ENCODE data around the gene VN1R2. TPM values are rescaled to one million over a fixed set of nuclear protein-coding genes. Genes with fewer than 3 reads are reported as not detected.
A peak's percentile ranks its signal among the peaks of the same experiment; 100 is the strongest.
"Not testable (repeated sequence)": the region's sequence is repeated elsewhere in the genome, so short reads cannot be mapped to it uniquely, and the experiment has no call there.

The VN1R2 gene
- total RNA-seq, result not detected

GRCh38 chr19:53257715-53258342 is at the start of gene VN1R2:
VN1R2 (plus strand) TSS chr19:53258292; CDS start chr19:53258376, 84 bp downstream.
- DNase-seq, CTCF ChIA-PET: not testable (repeated sequence)

GRCh38 chr19:53211554-53211953 is 46.5 kb upstream of the VN1R2 start:
- H3K4me3 Mint-ChIP-seq; H3K27ac Mint-ChIP-seq; H3K4me1 Mint-ChIP-seq (ENCODE audit: low read depth); H3K27me3 Mint-ChIP-seq (ENCODE audit: low read depth); CTCF ChIA-PET; intact Hi-C loops (cut with micrococcal nuclease); DNase-seq: not testable (repeated sequence)
- peaks cover 85% of the 10 kb centered on the region for H3K9me3 Mint-ChIP-seq
- H3K36me3 Mint-ChIP-seq (ENCODE audit: low read depth), result peaks cover 83% of the 10 kb centered on the region

More at GRCh38 chr19:53257715-53258342, at the start of gene VN1R2:
- not testable (repeated sequence) for H3K4me1 Mint-ChIP-seq (ENCODE audit: low read depth); H3K4me3 Mint-ChIP-seq; H3K27ac Mint-ChIP-seq
- Mint-ChIP-seq H3K36me3 (ENCODE audit: low read depth) (peaks cover 18% of the 10 kb centered on the region), H3K27me3 (ENCODE audit: low read depth) (peaks cover 11% of the 10 kb centered on the region), H3K9me3 (peaks cover 25% of the 10 kb centered on the region)
- intact Hi-C loops (cut with micrococcal nuclease), result loop anchor here (10.0 kb wide), 1 partner anchor 103 kb away; the partner anchor contains the start of gene ZNF347

- CTCF ChIA-PET, result no interaction called here
- intact Hi-C loops (cut with micrococcal nuclease), result no loop called here
These were observed 45.3 kb upstream of the VN1R2 start for GRCh38 chr19:53212703-53213320.

GRCh38 chr19:53222716-53223115 is 35.4 kb upstream of the VN1R2 start:
- peaks cover 46% of the 10 kb centered on the region for H3K9me3 Mint-ChIP-seq
- H3K27ac Mint-ChIP-seq; intact Hi-C loops (cut with micrococcal nuclease); H3K4me3 Mint-ChIP-seq; H3K4me1 Mint-ChIP-seq (ENCODE audit: low read depth); H3K27me3 Mint-ChIP-seq (ENCODE audit: low read depth); DNase-seq; CTCF ChIA-PET: not testable (repeated sequence)
- peaks cover 33% of the 10 kb centered on the region for H3K36me3 Mint-ChIP-seq (ENCODE audit: low read depth)

More at GRCh38 chr19:53212703-53213320, 45.3 kb upstream of the VN1R2 start:
- Mint-ChIP-seq H3K4me3 (no peak overlapping the region), H3K4me1 (ENCODE audit: low read depth) (no peaks in the 10 kb centered on the region), H3K27me3 (ENCODE audit: low read depth) (no peaks in the 10 kb centered on the region), H3K36me3 (ENCODE audit: low read depth) (peaks cover 72% of the 10 kb centered on the region), H3K27ac (no peak overlapping the region), H3K9me3 (peaks cover 77% of the 10 kb centered on the region)
- no peak for DNase-seq

GRCh38 chr19:53224606-53225005 is 33.5 kb upstream of the VN1R2 start:
- intact Hi-C loops (cut with micrococcal nuclease), result no loop called here
- H3K4me1 Mint-ChIP-seq (ENCODE audit: low read depth), result no peaks in the 10 kb centered on the region
- H3K4me3 Mint-ChIP-seq, result no peak overlapping the region
- DNase-seq, result no peak
- peaks cover 33% of the 10 kb centered on the region for H3K36me3 Mint-ChIP-seq (ENCODE audit: low read depth)
- peaks cover 45% of the 10 kb centered on the region for H3K9me3 Mint-ChIP-seq
- CTCF ChIA-PET, result no interaction called here
- no peaks in the 10 kb centered on the region for H3K27me3 Mint-ChIP-seq (ENCODE audit: low read depth)
- no peak overlapping the region for H3K27ac Mint-ChIP-seq

- DNase-seq, result no peak
- Mint-ChIP-seq H3K4me3 (no peak overlapping the region), H3K36me3 (ENCODE audit: low read depth) (peaks cover 56% of the 10 kb centered on the region), H3K27ac (no peak overlapping the region), H3K4me1 (ENCODE audit: low read depth) (no peaks in the 10 kb centered on the region), H3K27me3 (ENCODE audit: low read depth) (no peaks in the 10 kb centered on the region), H3K9me3 (peaks cover 56% of the 10 kb centered on the region)
- intact Hi-C loops (cut with micrococcal nuclease), result no loop called here
- CTCF ChIA-PET, result no interaction called here
These were observed 20.8 kb upstream of the VN1R2 start for GRCh38 chr19:53237114-53237777.

GRCh38 chr19:53246498-53246897 is 11.6 kb upstream of the VN1R2 start:
- H3K4me1 Mint-ChIP-seq (ENCODE audit: low read depth), result no peaks in the 10 kb centered on the region
- DNase-seq, result no peak
- peaks cover 78% of the 10 kb centered on the region for H3K36me3 Mint-ChIP-seq (ENCODE audit: low read depth)
- H3K27me3 Mint-ChIP-seq (ENCODE audit: low read depth), result no peaks in the 10 kb centered on the region
- peaks cover 67% of the 10 kb centered on the region for H3K9me3 Mint-ChIP-seq
- CTCF ChIA-PET, result no interaction called here
- no peak overlapping the region for H3K4me3 Mint-ChIP-seq
- no peak overlapping the region for H3K27ac Mint-ChIP-seq
- intact Hi-C loops (cut with micrococcal nuclease), result no loop called here

- CTCF ChIA-PET, result no interaction called here
- Mint-ChIP-seq H3K36me3 (ENCODE audit: low read depth) (peaks cover 41% of the 10 kb centered on the region), H3K27me3 (ENCODE audit: low read depth) (peaks cover 8% of the 10 kb centered on the region), H3K9me3 (peaks cover 34% of the 10 kb centered on the region), H3K27ac (no peak within 1 kb of the TSS), H3K4me1 (ENCODE audit: low read depth) (peaks cover 7% of the 10 kb centered on the region), H3K4me3 (peak within 1 kb of the TSS; percentile 83)
- intact Hi-C loops (cut with micrococcal nuclease), result loop anchor here (1.0 to 10.0 kb wide), 3 partner anchors 57 to 100 kb away; partner anchors contain the start of genes ZNF347 and ZNF845
- peak; percentile 91 for DNase-seq
These were observed 3.4 kb upstream of the VN1R2 start, which contains the start of gene ZNF677 for GRCh38 chr19:53254411-53255341. ZNF677 (minus strand) TSS chr19:53254873; CDS start chr19:53251550, 3,323 bp downstream.

GRCh38 chr19:53267623-53268022 is 9.5 kb downstream of the VN1R2 start, which contains the start of gene VN1R4:
VN1R4 (minus strand) TSS chr19:53267723; CDS start chr19:53267665, 58 bp downstream.
- peaks cover 12% of the 10 kb centered on the region for H3K36me3 Mint-ChIP-seq (ENCODE audit: low read depth)
- intact Hi-C loops (cut with micrococcal nuclease); CTCF ChIA-PET; DNase-seq; H3K27me3 Mint-ChIP-seq (ENCODE audit: low read depth); H3K27ac Mint-ChIP-seq; H3K4me1 Mint-ChIP-seq (ENCODE audit: low read depth); H3K4me3 Mint-ChIP-seq: not testable (repeated sequence)
- H3K9me3 Mint-ChIP-seq, result peaks cover 42% of the 10 kb centered on the region

GRCh38 chr19:53269861-53270260 is 11.8 kb downstream of the VN1R2 start:
- H3K27me3 Mint-ChIP-seq (ENCODE audit: low read depth); CTCF ChIA-PET; H3K4me1 Mint-ChIP-seq (ENCODE audit: low read depth); intact Hi-C loops (cut with micrococcal nuclease); H3K27ac Mint-ChIP-seq; H3K4me3 Mint-ChIP-seq; DNase-seq: not testable (repeated sequence)
- H3K9me3 Mint-ChIP-seq, result peaks cover 44% of the 10 kb centered on the region
- peaks cover 12% of the 10 kb centered on the region for H3K36me3 Mint-ChIP-seq (ENCODE audit: low read depth)

GRCh38 chr19:53272044-53272443 is 14.0 kb downstream of the VN1R2 start:
- Mint-ChIP-seq H3K4me3 (no peak overlapping the region), H3K36me3 (ENCODE audit: low read depth) (peaks cover 9% of the 10 kb centered on the region), H3K4me1 (ENCODE audit: low read depth) (no peaks in the 10 kb centered on the region), H3K27me3 (ENCODE audit: low read depth) (peaks cover 2% of the 10 kb centered on the region), H3K9me3 (peaks cover 32% of the 10 kb centered on the region), H3K27ac (no peak overlapping the region)
- no peak for DNase-seq
- intact Hi-C loops (cut with micrococcal nuclease), result no loop called here
- CTCF ChIA-PET, result no interaction called here

GRCh38 chr19:53275480-53275879 is 17.4 kb downstream of the VN1R2 start:
- H3K36me3 Mint-ChIP-seq (ENCODE audit: low read depth), result peaks cover 4% of the 10 kb centered on the region
- no peak overlapping the region for H3K27ac Mint-ChIP-seq
- no peak overlapping the region for H3K4me3 Mint-ChIP-seq
- intact Hi-C loops (cut with micrococcal nuclease), result no loop called here
- no peak for DNase-seq
- H3K4me1 Mint-ChIP-seq (ENCODE audit: low read depth), result no peaks in the 10 kb centered on the region
- CTCF ChIA-PET, result no interaction called here
- peaks cover 2% of the 10 kb centered on the region for H3K27me3 Mint-ChIP-seq (ENCODE audit: low read depth)
- H3K9me3 Mint-ChIP-seq, result peaks cover 29% of the 10 kb centered on the region

Data from activated naive CD4-positive, alpha-beta T cell treated with anti-CD3 and anti-CD28 coated beads for 36 hours (primary cell).